HG03159 (cell line): ENCODE results near the gene TBC1D5.

ENCODE experiments used
- ATAC-seq: cut with Tn5 transposase; IDR thresholded peaks from one replicate; pipeline ENCODE4 v1.9.1; 2021; ENCODE audit warnings: mild to moderate bottlenecking, moderate library complexity; ENCODE audit not compliant: unreplicated experiment

Gene TBC1D5

GRCh38 chr3:17602126-17602525, 140.3 kb downstream of the TBC1D5 start:
- ATAC-seq: no peak

DNA sequence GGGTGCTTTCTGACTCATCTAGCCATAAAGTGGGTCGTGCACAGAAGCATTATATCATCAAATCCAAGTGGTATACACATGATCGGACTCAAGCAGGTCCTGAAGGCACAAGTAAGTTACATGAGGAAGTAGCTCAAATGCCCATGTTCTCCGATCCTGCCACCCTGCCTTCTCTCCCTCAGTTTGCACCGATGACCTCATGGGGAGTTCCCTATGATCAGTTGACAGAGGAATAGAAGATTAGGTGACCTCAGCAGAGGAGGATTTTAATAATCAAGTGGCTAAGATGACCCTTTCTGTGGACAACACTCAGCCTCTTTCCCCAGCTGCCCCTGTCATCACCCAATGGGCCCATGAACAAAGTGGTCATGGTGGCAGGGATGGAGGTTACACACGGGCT, 149.5 kb downstream of the TBC1D5 start:
- no peak for ATAC-seq

DNA sequence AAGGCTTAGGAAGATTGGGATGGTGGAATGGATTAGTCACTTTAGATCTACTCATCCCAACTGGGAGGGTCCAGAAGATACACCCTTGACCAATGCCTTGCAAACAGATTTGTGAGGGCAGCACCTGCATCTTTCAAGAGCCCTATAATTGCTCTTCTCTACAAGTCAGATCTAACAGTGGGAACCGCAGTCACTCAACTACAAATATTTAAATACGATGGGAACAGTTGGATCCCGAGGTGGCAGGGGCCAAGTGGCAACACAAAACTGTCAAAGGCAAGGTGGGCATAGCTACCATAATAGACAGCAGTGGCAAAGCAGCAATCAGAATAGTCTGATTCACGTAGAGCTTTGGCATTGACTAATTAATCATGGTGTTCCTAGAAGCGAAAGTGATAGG, 152.0 kb downstream of the TBC1D5 start:
- no peak for ATAC-seq

DNA sequence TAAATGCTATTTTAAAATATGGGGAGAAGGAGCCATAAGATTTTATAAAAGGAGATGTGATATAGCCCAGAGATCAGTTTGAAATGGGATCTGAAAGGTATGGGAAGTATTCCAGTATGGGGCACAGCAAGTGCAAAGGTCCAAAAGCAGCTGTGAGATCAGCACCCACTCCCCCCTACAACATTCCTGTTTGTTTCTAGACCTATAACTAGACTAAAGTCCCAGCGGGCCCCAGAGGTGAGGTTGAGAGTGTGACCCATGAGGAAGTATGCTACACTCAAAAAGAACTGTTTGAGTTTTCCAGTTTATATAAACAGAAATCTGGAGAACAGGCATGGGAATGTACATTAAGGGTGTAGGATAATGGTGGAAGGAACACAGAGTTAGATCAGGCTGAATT, 152.5 kb downstream of the TBC1D5 start:
- ATAC-seq: no peak

DNA sequence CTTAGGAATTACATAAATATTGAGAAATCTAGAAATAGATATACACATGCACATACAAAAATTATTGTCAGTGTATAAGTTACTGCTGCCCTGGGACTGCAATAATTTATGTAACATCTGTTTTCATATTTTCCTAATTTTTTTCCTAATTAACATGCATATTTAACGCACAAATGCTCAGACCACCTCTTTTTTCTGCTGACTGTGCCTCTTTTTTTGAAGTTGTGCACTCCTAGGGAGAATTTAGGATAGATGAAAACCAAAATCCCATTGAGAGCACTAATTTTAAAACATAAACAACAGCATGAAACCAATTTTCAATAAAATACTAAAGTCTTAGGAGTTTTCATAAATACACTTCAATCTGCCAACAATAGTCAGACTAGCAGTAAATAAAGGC, 154.0 kb downstream of the TBC1D5 start:
- no peak for ATAC-seq

- no peak for ATAC-seq
Measured at GRCh38 chr3:17585394-17586325, 156.8 kb downstream of the TBC1D5 start.

DNA sequence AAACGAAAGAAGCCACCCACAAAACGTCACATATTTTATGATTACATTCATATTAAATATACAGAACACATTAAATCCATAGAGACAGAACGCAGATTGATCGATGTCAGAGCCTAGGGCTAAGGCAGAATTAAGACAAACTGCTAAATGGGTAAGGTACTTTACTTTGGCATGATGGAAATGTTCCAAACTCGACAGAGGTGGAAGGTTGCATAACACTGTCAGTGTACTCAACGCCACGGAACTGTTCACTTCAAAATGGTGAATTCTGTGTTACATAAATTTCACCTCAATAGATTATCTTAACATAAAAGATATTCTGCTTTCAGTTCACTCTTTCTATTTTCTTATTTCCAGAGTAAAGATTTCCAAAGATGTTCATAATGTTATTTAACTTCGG, 158.4 kb downstream of the TBC1D5 start:
- ATAC-seq: no peak

DNA sequence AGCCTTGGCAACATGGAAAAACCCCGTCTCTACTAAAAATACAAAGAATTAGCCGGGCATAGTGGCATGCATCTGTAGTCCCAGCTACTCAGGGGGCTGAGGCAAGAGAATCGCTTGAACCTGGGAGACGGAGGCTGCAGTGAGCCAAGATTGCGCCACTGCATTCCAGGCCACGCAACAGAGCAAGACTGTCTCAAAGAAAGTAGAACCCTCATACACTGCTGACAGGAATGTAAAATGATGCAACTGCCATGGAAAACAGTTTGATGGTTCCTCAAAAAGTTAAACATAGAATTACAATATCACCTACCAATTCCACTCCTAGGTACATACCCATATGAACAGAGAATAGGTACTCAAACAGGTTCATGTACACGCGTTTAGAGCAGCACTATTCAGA, 158.9 kb downstream of the TBC1D5 start:
- no peak for ATAC-seq

- ATAC-seq: no peak
Measured at GRCh38 chr3:17581421-17582080, 160.9 kb downstream of the TBC1D5 start.

- ATAC-seq: no peak
Measured at GRCh38 chr3:17580901-17581300, 161.5 kb downstream of the TBC1D5 start.

DNA sequence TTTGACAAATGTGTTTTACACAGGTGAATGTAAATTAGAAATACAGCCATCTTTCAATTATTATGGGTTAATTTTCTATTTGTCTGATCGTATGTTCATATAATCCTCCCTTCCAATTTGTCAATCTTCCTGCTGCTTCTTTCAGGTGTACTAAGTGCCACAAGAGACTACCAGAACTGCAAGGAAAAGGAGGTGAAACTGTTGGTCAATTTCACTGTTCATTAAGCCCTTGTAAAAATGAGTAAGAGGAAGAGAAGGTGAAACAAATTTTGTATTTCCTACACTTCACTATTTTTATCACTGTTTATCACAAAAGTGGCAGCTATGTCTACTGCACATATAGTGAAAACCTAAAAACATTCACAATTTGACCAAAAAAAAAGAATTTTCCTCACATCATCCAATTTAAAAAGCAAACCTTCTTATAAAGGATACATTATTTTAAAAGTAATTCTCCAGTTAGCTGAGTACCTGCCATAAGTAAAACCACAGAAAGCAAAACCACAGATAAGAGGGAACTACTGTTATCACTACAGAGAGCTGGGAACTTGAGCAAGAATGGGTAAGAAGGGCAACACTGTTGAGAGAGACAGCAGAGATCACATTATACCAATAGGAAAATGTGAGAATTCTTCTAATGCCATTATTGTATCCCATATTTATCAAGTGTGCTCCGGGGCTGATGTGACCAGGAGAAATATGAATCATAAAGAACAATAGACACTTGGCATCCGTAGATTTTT, 163.0 kb downstream of the TBC1D5 start:
- ATAC-seq: peak; percentile 98

GRCh38 chr3:17577796-17578520, 164.5 kb downstream of the TBC1D5 start:
- ATAC-seq: no peak

DNA sequence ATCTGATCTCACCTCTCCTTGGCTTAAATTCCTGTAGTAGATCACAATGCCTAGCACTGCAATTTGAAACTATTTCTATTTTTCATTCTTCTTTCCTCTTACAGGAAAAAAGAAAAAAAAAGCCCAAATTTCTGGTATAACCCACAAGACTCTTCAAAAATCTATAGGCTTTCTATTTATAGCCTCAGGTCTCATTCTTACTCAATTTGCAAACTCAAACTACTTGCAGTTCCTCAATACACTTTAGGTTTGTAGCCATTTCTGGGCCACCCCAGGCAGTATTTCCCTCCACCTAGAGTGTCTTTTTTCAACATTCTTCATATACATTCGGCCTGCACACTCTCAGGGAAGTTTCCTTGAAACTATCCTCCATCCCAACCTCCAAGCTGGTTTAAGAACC, 169.0 kb downstream of the TBC1D5 start:
- peak; percentile 96 for ATAC-seq

GRCh38 chr3:17571686-17572085, 170.7 kb downstream of the TBC1D5 start:
- no peak for ATAC-seq

DNA sequence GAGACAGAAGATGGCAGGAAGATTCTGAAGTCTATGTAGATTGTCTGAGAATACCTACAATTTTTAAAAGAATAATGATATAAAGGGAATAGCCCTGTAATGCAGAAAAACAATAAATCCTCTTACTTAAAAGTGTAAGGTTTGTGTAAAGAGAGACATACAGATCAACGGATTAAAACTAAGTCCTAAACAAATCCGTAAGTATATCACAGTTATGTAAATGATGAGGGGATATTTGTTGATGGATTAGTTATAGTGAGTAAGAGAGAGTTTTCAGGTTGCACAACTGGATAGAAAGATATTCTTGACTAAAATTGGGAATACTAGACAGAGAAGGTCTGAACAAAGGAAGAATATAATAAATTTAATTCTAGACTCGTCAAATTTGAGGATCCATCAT, 179.6 kb downstream of the TBC1D5 start:
- no peak for ATAC-seq

DNA sequence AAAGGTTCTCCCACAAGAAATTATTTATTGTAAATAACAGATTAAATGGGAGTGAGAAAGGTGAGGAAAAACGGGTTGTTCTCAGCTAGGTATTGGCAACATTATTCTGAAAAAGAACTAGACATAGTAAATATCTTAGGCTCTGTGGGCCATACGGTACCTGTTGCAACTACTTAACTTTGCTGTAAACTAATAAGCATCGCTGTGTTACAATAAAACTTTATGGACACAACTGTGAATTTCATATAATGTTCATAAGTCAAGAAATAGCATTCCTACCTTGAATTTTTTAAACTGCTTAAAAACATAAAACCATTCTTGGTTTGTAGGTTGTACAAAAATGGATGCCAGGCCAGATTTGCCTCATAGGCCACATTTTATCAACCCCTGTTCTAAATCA, 183.9 kb downstream of the TBC1D5 start:
- no peak for ATAC-seq

DNA sequence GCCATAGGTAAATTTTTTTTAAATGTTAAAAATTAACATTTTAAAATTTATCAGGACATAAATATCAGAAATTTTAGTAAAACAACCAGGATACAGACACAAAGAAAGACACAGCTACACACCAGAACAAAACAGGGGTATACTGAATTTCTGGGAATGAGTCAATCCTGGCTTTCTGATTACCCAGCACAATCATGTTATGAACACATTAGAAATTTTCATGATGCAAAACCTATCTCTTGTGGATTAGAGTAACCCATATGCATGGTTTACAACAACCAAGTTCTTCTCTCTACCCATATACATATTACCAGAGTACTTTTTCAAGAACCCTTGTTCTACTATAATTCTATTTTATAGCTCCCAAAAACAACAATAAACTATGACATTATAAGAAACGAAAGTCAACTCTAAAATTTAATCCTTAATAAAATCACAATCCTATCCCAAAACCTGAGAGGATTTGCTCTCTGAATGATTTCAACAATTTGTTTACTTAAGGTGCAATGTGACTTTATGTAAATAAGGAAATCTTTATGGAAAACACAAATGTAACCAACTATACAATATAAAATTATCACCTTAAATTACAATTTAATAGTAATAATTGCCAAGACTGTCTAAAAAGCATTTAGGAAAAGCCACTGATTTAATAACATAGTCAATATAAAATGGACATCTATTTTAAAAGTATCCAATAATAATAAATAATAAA, 184.5 kb downstream of the TBC1D5 start:
- ATAC-seq: no peak

DNA sequence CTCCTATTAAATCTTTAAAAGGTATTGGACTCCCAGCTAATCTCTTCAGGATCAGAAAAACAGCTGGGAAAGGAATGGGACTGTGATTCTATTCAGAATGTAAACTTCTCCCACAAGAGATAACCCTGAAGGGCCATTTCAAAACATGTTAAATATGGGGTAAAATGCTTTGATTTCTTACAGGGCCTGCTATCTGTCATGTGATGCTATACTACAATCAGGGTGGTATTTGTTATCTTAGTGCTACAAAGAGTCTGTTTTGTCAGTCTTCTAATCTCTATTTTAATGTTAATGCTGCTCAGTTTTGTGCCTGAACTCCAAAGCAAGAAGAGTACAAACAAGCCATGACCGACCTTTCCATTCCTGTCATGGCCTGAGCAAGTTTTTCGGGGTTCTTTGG, 186.9 kb downstream of the TBC1D5 start:
- ATAC-seq: no peak

- no peak for ATAC-seq
Measured at GRCh38 chr3:17554078-17554477, 188.4 kb downstream of the TBC1D5 start.

- no peak for ATAC-seq
Measured at GRCh38 chr3:17553080-17553479, 189.4 kb downstream of the TBC1D5 start.
